Measurements from ENCODE around the gene FBXO30. TPM values are rescaled to one million over a fixed set of nuclear protein-coding genes. Genes with fewer than 3 reads are reported as not detected.
A peak's percentile ranks its signal among the peaks of the same experiment; 100 is the strongest.

FBXO30 gene
- 13.0 TPM for polyA plus RNA-seq (ENCODE audit: insufficient read length)
- long read RNA-seq, donor 1, full-length matches to known transcripts = 2 of 9 reads
- long read RNA-seq, donor 1, partial matches to known transcripts = 7 of 9 reads
- long read RNA-seq, donor 1, other reads (novel, unspliced or antisense) = 0 of 9 reads
- long read RNA-seq, donor 2, full-length matches to known transcripts = 3 of 8 reads
- long read RNA-seq, donor 2, partial matches to known transcripts = 5 of 8 reads
- long read RNA-seq, donor 2, other reads (novel, unspliced or antisense) = 0 of 8 reads
- long read RNA-seq, donor 3 = 0 reads
- long read RNA-seq, donor 4 = 0 reads
- long read RNA-seq, donor 5, full-length matches to known transcripts = 4 of 4 reads
- long read RNA-seq, donor 5, partial matches to known transcripts = 0 of 4 reads
- long read RNA-seq, donor 5, other reads (novel, unspliced or antisense) = 0 of 4 reads
- long read RNA-seq, donor 6, full-length matches to known transcripts = 1 of 1 reads
- long read RNA-seq, donor 6, partial matches to known transcripts = 0 of 1 reads
- long read RNA-seq, donor 6, other reads (novel, unspliced or antisense) = 0 of 1 reads
- long read RNA-seq, donor 7, full-length matches to known transcripts = 4 of 9 reads
- long read RNA-seq, donor 7, partial matches to known transcripts = 5 of 9 reads
- long read RNA-seq, donor 7, other reads (novel, unspliced or antisense) = 0 of 9 reads
- long read RNA-seq, donor 8, full-length matches to known transcripts = 1 of 1 reads
- long read RNA-seq, donor 8, partial matches to known transcripts = 0 of 1 reads
- long read RNA-seq, donor 8, other reads (novel, unspliced or antisense) = 0 of 1 reads

- peak; percentile 92 for DNase-seq
Measured at GRCh38 chr6:145814501-145815308, at the start of gene FBXO30. TSS of gene FBXO30 (minus strand) at chr6:145814795. CDS start at chr6:145806405, 8,390 bp downstream.

- no peak for DNase-seq
Measured at GRCh38 chr6:145863988-145864616, 49.5 kb upstream of the FBXO30 start.

- no peak for DNase-seq
Measured at GRCh38 chr6:145863366-145863765, 48.8 kb upstream of the FBXO30 start.

- DNase-seq = no peak
Measured at GRCh38 chr6:145860562-145860961, 46.0 kb upstream of the FBXO30 start.

- no peak for DNase-seq
Measured at GRCh38 chr6:145850671-145851070, 36.1 kb upstream of the FBXO30 start.

GRCh38 chr6:145848541-145848940, 33.9 kb upstream of the FBXO30 start:
- DNase-seq = no peak

- DNase-seq = no peak
Measured at GRCh38 chr6:145845557-145845956, 31.0 kb upstream of the FBXO30 start.

- no peak for DNase-seq
Measured at GRCh38 chr6:145844933-145845540, 30.4 kb upstream of the FBXO30 start.

GRCh38 chr6:145842693-145843546, 28.3 kb upstream of the FBXO30 start:
- no peak for DNase-seq

GRCh38 chr6:145841668-145842067, 27.1 kb upstream of the FBXO30 start:
- no peak for DNase-seq

- no peak for DNase-seq
Measured at GRCh38 chr6:145839653-145840052, 25.1 kb upstream of the FBXO30 start.

- DNase-seq = no peak
Measured at GRCh38 chr6:145838305-145838704, 23.7 kb upstream of the FBXO30 start.

GRCh38 chr6:145836772-145837171, 22.2 kb upstream of the FBXO30 start:
- DNase-seq = no peak

GRCh38 chr6:145836170-145836569, 21.6 kb upstream of the FBXO30 start:
- no peak for DNase-seq

- DNase-seq = no peak
Measured at GRCh38 chr6:145830612-145831011, 16.0 kb upstream of the FBXO30 start.

- DNase-seq = no peak
Measured at GRCh38 chr6:145829950-145830349, 15.4 kb upstream of the FBXO30 start.

- no peak for DNase-seq
Measured at GRCh38 chr6:145829102-145829501, 14.5 kb upstream of the FBXO30 start.

GRCh38 chr6:145824344-145824743, 9.7 kb upstream of the FBXO30 start:
- DNase-seq = no peak

GRCh38 chr6:145823328-145823944, 8.8 kb upstream of the FBXO30 start:
- no peak for DNase-seq

GRCh38 chr6:145822456-145822855, 7.9 kb upstream of the FBXO30 start:
- no peak for DNase-seq
